Pons (tissue), 1 donor: ENCODE measurements around the gene TAAR6.
"Not testable (repeated sequence)": the region's sequence is repeated elsewhere in the genome, so short reads cannot be mapped to it uniquely, and the experiment has no call there.

Source experiments
- DNase-seq: peaks from one replicate; pipeline ENCODE4 v3.0.0-alpha.2; 2016; ENCODE audit warnings: low spot score

TAAR6 gene

GRCh38 chr6:132589454-132589853, 19.3 kb downstream of the TAAR6 start, which contains the start of gene TAAR5:
Gene TAAR5, minus strand, starts transcription at chr6:132589741. Its CDS starts 55 bp downstream, at chr6:132589686.
- no peak for DNase-seq

GRCh38 chr6:132590362-132590761, 20.2 kb downstream of the TAAR6 start:
- no peak for DNase-seq

DNA sequence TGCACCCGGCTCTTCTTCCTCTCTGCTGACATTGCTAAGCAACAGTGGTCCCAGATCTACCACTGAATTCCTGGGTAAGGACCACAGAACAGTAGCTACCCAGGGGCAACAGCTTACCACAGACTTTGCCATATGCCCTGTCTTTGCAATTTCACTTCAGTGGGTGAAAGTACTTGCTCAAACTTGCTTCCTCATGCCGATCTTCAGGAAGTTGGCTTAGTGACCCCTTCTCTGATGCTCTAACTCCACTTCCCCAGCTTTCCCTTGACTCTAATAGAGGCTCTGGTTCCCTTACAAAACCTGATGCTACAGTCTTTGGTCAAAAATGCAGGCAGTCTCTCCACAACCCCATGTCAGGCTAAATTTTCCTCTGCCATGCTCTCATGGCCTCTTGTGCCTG, 22.7 kb downstream of the TAAR6 start:
- DNase-seq, result no peak

- no peak for DNase-seq
Observed at GRCh38 chr6:132596201-132596600, 26.1 kb downstream of the TAAR6 start.

- DNase-seq, result no peak
Observed at GRCh38 chr6:132598473-132598872, 28.4 kb downstream of the TAAR6 start.

- not testable (repeated sequence) for DNase-seq
Observed at GRCh38 chr6:132600900-132601299, 30.8 kb downstream of the TAAR6 start.

GRCh38 chr6:132604635-132605152, 34.6 kb downstream of the TAAR6 start:
- DNase-seq, result no peak

GRCh38 chr6:132607544-132608233, 37.6 kb downstream of the TAAR6 start:
- DNase-seq, result no peak

GRCh38 chr6:132611616-132612015, 41.5 kb downstream of the TAAR6 start:
- DNase-seq, result no peak

DNA sequence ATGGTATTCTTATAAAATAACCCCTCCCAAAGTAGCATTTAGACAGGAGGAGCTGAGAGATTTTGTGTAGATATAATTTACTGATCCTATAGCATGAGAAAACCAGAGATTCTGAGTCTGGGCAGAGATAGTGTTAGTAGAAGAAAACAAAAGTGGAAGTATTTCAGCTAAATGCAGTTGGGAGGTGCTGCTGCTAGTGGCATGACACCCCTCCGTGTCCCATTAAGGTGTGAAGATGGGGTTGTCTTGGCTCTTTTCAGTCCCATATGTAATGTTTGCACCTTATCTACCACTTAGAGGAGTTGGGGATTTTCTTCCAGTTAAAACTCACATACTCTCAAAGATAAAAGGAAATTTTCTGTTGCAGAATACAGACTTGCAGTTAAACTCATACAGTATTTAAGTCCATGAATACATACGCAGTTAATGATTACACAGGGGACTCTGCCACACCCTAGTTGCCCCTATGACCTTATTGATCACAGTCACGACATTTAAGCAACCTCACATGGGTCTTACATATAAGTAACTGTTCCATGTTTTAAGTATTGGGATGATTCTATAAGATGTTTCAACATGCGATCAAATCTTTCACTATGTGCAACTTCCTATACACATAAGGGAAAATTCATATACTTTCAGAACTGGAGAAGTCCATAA, 42.5 kb downstream of the TAAR6 start:
- no peak for DNase-seq

GRCh38 chr6:132614554-132614953, 44.4 kb downstream of the TAAR6 start:
- no peak for DNase-seq

DNA sequence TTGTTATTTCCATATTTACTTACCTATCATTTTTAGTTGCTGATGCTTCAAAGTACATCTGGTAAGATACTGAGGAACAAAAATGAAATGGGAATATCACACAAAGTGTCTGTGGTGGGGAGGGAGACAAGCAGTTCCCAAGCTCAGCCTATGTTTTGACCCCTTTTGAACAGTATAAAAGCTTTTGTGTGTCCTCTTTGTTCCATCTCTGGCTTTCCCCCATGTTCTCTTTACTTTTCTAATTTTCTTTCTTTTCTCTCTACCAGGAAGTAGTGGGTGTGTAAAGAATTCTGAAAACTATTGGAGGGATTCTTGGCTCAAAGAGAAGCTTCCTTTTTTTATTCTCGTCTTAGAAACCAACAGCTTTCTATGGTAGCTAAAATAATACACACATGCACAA, 46.6 kb downstream of the TAAR6 start:
- DNase-seq, result no peak
